DOHH2 (cell line): ENCODE results near the gene TMEM95.

Experiments
- EZH2phosphoT487 ChIP-seq: fragments of 200-600 bp; sonication (generic); IDR thresholded peaks from 2 replicates; pipeline ENCODE4 v1.6.1; 2017; ENCODE audit warnings: borderline replicate concordance, mild to moderate bottlenecking, antibody characterized with exemption, low read length, moderate library complexity, mixed read lengths
- TF ChIP-seq, protein P1 (sequence below): fragments of 200-600 bp; sonication (generic); IDR thresholded peaks from one replicate; pipeline ENCODE4 v1.5.1; 2014; ENCODE audit warnings: antibody characterized with exemption, mild to moderate bottlenecking, low read depth, low read length; ENCODE audit not compliant: poor library complexity, severe bottlenecking

DNA sequence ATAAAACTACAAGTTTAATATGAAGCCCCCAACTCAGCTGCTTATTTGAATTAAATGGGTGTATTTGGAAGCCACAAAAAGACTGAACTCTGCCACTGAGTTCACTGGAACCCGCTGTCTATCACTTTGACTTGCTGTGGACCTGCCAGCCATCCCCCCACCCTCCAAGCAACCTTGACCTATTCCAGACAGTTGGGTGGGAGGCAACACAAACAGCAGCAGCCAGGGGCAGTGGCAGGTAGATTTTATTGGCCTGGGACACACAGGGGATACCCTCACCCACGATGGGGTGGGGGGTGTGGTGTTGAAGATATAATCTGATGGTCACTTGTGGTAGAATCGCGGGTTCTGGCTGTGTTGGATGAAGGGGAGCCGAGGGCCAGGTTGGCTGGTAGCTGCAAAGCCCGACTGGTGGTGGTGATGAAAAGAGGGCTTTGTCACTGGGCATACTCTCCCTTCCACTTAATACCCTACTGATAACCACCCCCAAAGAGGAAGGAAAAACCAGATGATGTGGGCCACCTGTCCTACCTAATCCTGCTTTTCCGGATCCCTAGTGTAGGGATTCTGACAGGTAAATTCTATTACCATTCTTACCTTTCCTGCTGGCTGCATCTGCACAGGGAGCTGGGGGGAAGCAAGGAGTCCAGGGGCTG lies 42.4 kb upstream of the TMEM95 start:
- TF ChIP-seq, protein P1, sequence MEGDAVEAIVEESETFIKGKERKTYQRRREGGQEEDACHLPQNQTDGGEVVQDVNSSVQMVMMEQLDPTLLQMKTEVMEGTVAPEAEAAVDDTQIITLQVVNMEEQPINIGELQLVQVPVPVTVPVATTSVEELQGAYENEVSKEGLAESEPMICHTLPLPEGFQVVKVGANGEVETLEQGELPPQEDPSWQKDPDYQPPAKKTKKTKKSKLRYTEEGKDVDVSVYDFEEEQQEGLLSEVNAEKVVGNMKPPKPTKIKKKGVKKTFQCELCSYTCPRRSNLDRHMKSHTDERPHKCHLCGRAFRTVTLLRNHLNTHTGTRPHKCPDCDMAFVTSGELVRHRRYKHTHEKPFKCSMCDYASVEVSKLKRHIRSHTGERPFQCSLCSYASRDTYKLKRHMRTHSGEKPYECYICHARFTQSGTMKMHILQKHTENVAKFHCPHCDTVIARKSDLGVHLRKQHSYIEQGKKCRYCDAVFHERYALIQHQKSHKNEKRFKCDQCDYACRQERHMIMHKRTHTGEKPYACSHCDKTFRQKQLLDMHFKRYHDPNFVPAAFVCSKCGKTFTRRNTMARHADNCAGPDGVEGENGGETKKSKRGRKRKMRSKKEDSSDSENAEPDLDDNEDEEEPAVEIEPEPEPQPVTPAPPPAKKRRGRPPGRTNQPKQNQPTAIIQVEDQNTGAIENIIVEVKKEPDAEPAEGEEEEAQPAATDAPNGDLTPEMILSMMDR: no peak
- TF ChIP-seq EZH2phosphoT487: no peak
